ENCODE results near the gene ALK. TPM values are rescaled to one million over a fixed set of nuclear protein-coding genes. Genes with fewer than 3 reads are reported as not detected.

ALK gene
- total RNA-seq, 1 experiment from 2014 or later, result 14.7 TPM

GRCh38 chr2:29587402-29588190, 333.8 kb downstream of the ALK start:
- Histone ChIP-seq H3K27ac (ENCODE audit: low read depth, low read length, poor library complexity, severe bottlenecking) (no peak overlapping the region), H3K4me1 (ENCODE audit: insufficient read depth, low read length, poor library complexity, severe bottlenecking) (no peaks in the 10 kb centered on the region), H3K36me3 (ENCODE audit: insufficient read depth, low read length, poor library complexity, severe bottlenecking) (no peaks in the 10 kb centered on the region), H3K27me3 (replicated peaks; ENCODE audit: insufficient read depth, low read depth, low read length, poor library complexity) (no peaks in the 10 kb centered on the region), H3K4me3 (ENCODE audit: low read depth, low read length, poor library complexity, severe bottlenecking) (no peak overlapping the region), H3K9me3 (ENCODE audit: low read depth, low read length, poor library complexity, severe bottlenecking) (no peaks in the 10 kb centered on the region)
- no TSS peak for BruUV-seq (replicated peaks)
- TF ChIP-seq, protein P1, sequence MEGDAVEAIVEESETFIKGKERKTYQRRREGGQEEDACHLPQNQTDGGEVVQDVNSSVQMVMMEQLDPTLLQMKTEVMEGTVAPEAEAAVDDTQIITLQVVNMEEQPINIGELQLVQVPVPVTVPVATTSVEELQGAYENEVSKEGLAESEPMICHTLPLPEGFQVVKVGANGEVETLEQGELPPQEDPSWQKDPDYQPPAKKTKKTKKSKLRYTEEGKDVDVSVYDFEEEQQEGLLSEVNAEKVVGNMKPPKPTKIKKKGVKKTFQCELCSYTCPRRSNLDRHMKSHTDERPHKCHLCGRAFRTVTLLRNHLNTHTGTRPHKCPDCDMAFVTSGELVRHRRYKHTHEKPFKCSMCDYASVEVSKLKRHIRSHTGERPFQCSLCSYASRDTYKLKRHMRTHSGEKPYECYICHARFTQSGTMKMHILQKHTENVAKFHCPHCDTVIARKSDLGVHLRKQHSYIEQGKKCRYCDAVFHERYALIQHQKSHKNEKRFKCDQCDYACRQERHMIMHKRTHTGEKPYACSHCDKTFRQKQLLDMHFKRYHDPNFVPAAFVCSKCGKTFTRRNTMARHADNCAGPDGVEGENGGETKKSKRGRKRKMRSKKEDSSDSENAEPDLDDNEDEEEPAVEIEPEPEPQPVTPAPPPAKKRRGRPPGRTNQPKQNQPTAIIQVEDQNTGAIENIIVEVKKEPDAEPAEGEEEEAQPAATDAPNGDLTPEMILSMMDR (conservative IDR thresholded peaks at IDR 0.05; ENCODE audit: low read depth, low read length), result no peak
- no peak for TF ChIP-seq EZH2 (IDR thresholded peaks at IDR 0.05; ENCODE audit: borderline replicate concordance, low read depth, low read length, poor library complexity, severe bottlenecking)
- no peak for DNase-seq (ENCODE audit: low spot score)
- ChIA-PET CTCF (no interaction called here), POLR2A (ENCODE audit: low non-redundant PET) (no interaction called here)
- intact Hi-C loops (cut with micrococcal nuclease; ENCODE audit: unreplicated experiment), result no loop called here

DNA sequence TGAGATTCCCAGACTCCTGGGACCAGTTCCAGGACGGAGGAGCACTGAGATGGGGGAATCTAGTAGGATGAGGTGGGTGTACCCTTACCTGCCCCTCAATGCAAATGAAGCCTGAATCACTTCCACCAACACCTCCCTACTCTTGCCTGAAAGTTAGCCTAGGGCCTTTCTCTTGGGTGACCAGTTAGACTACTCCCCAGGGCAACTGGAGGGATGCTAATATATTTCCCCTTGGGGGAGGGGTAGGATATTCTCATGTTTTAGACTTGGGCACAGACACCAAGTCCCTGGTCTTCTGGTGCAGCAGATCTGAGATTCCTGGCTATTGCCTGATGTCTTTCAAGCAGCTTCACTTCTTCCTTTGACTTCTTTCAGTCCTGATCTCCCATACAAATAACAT, 334.5 kb downstream of the ALK start:
- POLR2A ChIA-PET (ENCODE audit: low non-redundant PET), result no interaction called here
- CTCF ChIA-PET, result no interaction called here
- H3K4me3 ChIP-seq (ENCODE audit: low read depth, low read length, poor library complexity, severe bottlenecking), result no peak overlapping the region
- no peaks in the 10 kb centered on the region for H3K36me3 ChIP-seq (ENCODE audit: insufficient read depth, low read length, poor library complexity, severe bottlenecking)
- H3K9me3 ChIP-seq (ENCODE audit: low read depth, low read length, poor library complexity, severe bottlenecking), result no peaks in the 10 kb centered on the region
- H3K27ac ChIP-seq (ENCODE audit: low read depth, low read length, poor library complexity, severe bottlenecking), result no peak overlapping the region
- no TSS peak for BruUV-seq (replicated peaks)
- TF ChIP-seq, protein P1 (conservative IDR thresholded peaks at IDR 0.05; ENCODE audit: low read depth, low read length), result no peak
- no peak for TF ChIP-seq EZH2 (IDR thresholded peaks at IDR 0.05; ENCODE audit: borderline replicate concordance, low read depth, low read length, poor library complexity, severe bottlenecking)
- no peaks in the 10 kb centered on the region for H3K4me1 ChIP-seq (ENCODE audit: insufficient read depth, low read length, poor library complexity, severe bottlenecking)
- DNase-seq (ENCODE audit: low spot score), result no peak
- intact Hi-C loops (cut with micrococcal nuclease; ENCODE audit: unreplicated experiment), result no loop called here
- no peaks in the 10 kb centered on the region for H3K27me3 ChIP-seq (replicated peaks; ENCODE audit: insufficient read depth, low read depth, low read length, poor library complexity)

DNA sequence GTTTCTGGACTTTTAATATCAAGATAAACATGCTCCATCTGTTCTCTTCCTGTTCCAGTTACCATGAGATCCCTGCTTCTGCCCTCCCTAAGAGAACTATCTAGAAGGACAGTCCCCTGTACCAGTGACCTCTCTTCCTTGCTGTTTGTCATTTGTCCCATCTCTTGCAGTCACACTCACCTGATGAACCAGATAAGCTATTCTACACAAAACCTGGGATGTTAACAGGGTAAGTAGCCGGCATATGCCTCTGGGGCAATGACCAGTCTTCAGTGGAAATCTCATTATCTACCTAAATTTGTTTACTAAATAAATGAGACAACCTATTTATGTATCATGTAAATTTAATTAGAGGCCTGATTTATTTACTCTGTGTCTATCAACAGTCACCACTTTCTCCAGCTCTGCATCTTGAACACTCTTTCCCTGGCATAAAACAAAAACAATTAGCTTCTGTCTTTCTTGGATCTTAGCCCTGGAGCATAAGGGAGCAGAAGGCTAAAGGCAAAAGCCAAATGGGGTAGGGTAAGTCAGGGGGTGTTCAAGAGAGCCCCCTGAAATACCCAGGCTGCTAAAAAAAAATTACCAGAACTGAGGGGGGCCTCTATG, 337.7 kb downstream of the ALK start:
- DNase-seq (ENCODE audit: low spot score), result no peak
- no peaks in the 10 kb centered on the region for H3K36me3 ChIP-seq (ENCODE audit: insufficient read depth, low read length, poor library complexity, severe bottlenecking)
- ChIA-PET POLR2A (ENCODE audit: low non-redundant PET) (no interaction called here), CTCF (no interaction called here)
- H3K9me3 ChIP-seq (ENCODE audit: low read depth, low read length, poor library complexity, severe bottlenecking), result no peaks in the 10 kb centered on the region
- intact Hi-C loops (cut with micrococcal nuclease; ENCODE audit: unreplicated experiment), result no loop called here
- no TSS peak for BruUV-seq (replicated peaks)
- TF ChIP-seq, protein P1 (conservative IDR thresholded peaks at IDR 0.05; ENCODE audit: low read depth, low read length), result no peak
- no peak for TF ChIP-seq EZH2 (IDR thresholded peaks at IDR 0.05; ENCODE audit: borderline replicate concordance, low read depth, low read length, poor library complexity, severe bottlenecking)
- no peak overlapping the region for H3K27ac ChIP-seq (ENCODE audit: low read depth, low read length, poor library complexity, severe bottlenecking)
- H3K27me3 ChIP-seq (replicated peaks; ENCODE audit: insufficient read depth, low read depth, low read length, poor library complexity), result no peaks in the 10 kb centered on the region
- no peak overlapping the region for H3K4me3 ChIP-seq (ENCODE audit: low read depth, low read length, poor library complexity, severe bottlenecking)
- H3K4me1 ChIP-seq (ENCODE audit: insufficient read depth, low read length, poor library complexity, severe bottlenecking), result no peaks in the 10 kb centered on the region

All from A673 (cell line).